Measurements from ENCODE around the gene WAS.

WAS gene

GRCh38 chrX:48703642-48704481 lies 20.3 kb downstream of the WAS start:
- no peak for TF ChIP-seq MYC (IDR thresholded peaks at IDR 0.05; ENCODE audit: low read depth, low read length)
- no peak for TF ChIP-seq CTCF (IDR thresholded peaks at IDR 0.05; ENCODE audit: low read depth, low read length)
- no peak for TF ChIP-seq MAX (IDR thresholded peaks at IDR 0.05; ENCODE audit: low read depth, low read length)
- TF ChIP-seq POLR2A (IDR thresholded peaks at IDR 0.05; ENCODE audit: extremely low read depth, insufficient read length), result no peak
- DNase-seq (ENCODE audit: low read depth), result no peak

GRCh38 chrX:48705871-48706270 lies 22.3 kb downstream of the WAS start:
- DNase-seq (ENCODE audit: low read depth), result no peak

More at GRCh38 chrX:48703642-48704481, 20.3 kb downstream of the WAS start:
- H3K4me3 ChIP-seq (ENCODE audit: low read depth, low read length), result no peak overlapping the region

GRCh38 chrX:48709522-48710112 lies 26.0 kb downstream of the WAS start:
- no peak for DNase-seq (ENCODE audit: low read depth)
- H3K4me3 ChIP-seq (ENCODE audit: low read depth, low read length), result no peak overlapping the region
- TF ChIP-seq POLR2A (IDR thresholded peaks at IDR 0.05; ENCODE audit: extremely low read depth, insufficient read length), result no peak
- no peak for TF ChIP-seq MYC (IDR thresholded peaks at IDR 0.05; ENCODE audit: low read depth, low read length)
- no peak for TF ChIP-seq CTCF (IDR thresholded peaks at IDR 0.05; ENCODE audit: low read depth, low read length)

More at GRCh38 chrX:48705871-48706270, 22.3 kb downstream of the WAS start:
- no peak overlapping the region for H3K4me3 ChIP-seq (ENCODE audit: low read depth, low read length)
- TF ChIP-seq MAX (IDR thresholded peaks at IDR 0.05; ENCODE audit: low read depth, low read length) (no peak), MYC (IDR thresholded peaks at IDR 0.05; ENCODE audit: low read depth, low read length) (no peak), CTCF (IDR thresholded peaks at IDR 0.05; ENCODE audit: low read depth, low read length) (no peak), POLR2A (IDR thresholded peaks at IDR 0.05; ENCODE audit: extremely low read depth, insufficient read length) (no peak)

GRCh38 chrX:48711162-48711928 lies 27.7 kb downstream of the WAS start:
- DNase-seq (ENCODE audit: low read depth), result no peak
- no peak overlapping the region for H3K4me3 ChIP-seq (ENCODE audit: low read depth, low read length)
- no peak for TF ChIP-seq POLR2A (IDR thresholded peaks at IDR 0.05; ENCODE audit: extremely low read depth, insufficient read length)
- no peak for TF ChIP-seq MYC (IDR thresholded peaks at IDR 0.05; ENCODE audit: low read depth, low read length)
- TF ChIP-seq MAX (IDR thresholded peaks at IDR 0.05; ENCODE audit: low read depth, low read length), result no peak
- TF ChIP-seq CTCF (IDR thresholded peaks at IDR 0.05; ENCODE audit: low read depth, low read length), result no peak

- TF ChIP-seq MYC (IDR thresholded peaks at IDR 0.05; ENCODE audit: low read depth, low read length), result no peak
- no peak for DNase-seq (ENCODE audit: low read depth)
- H3K4me3 ChIP-seq (ENCODE audit: low read depth, low read length), result no peak overlapping the region
Measured at GRCh38 chrX:48711929-48712505, 28.4 kb downstream of the WAS start.

GRCh38 chrX:48713847-48714246 lies 30.2 kb downstream of the WAS start:
- no peak for DNase-seq (ENCODE audit: low read depth)
- no peak overlapping the region for H3K4me3 ChIP-seq (ENCODE audit: low read depth, low read length)
- no peak for TF ChIP-seq CTCF (IDR thresholded peaks at IDR 0.05; ENCODE audit: low read depth, low read length)
- TF ChIP-seq MAX (IDR thresholded peaks at IDR 0.05; ENCODE audit: low read depth, low read length), result no peak

Measured in NB4 (cell line).